A375 (cell line): ENCODE results near the gene HNF4A. TPM values are rescaled to one million over a fixed set of nuclear protein-coding genes. Genes with fewer than 3 reads are reported as not detected.

Experiments
- small RNA-seq: library from RNA; depleted of rRNA; stranded (forward); fragments of <200 nt; gene quantifications from one replicate; pipeline ENCODE3, GENCODE V24; 2014
- total RNA-seq: library from RNA; depleted of rRNA; stranded (reverse); fragments of >200 nt; shearing (Covaris generic); gene quantifications from 2 replicates; pipeline ENCODE4 v1.2.3, GENCODE V29; 2014; rRNA removed

The HNF4A gene
- not detected in 2 replicates for total RNA-seq

GRCh38 chr20:44355498-44356352 lies at the start of gene HNF4A:
Gene HNF4A (plus strand): TSS chr20:44355699. CDS start chr20:44355805, 106 bp downstream.

GRCh38 chr20:44310664-44311639 lies 44.5 kb upstream of the HNF4A start, which contains the start of gene FITM2:
Gene FITM2 (minus strand): TSS chr20:44311202. CDS start chr20:44311148, 54 bp downstream.

GRCh38 chr20:44336725-44337380 lies 18.6 kb upstream of the HNF4A start, which contains the start of gene R3HDML:
Gene R3HDML (plus strand): TSS chr20:44337043. CDS start chr20:44337158, 115 bp downstream.

GRCh38 chr20:44475694-44476560 lies 120.4 kb downstream of the HNF4A start, which contains the start of gene TTPAL:
Gene TTPAL (plus strand): TSS chr20:44475874. CDS start chr20:44480000, 4,126 bp downstream.

Small RNA genes lying within 50 kb of the gene (small RNA-seq; reads per million reads assigned to genes)
- gene MIR3646 (not detected), gene RF00019 (not detected), gene RPL37AP1 (1.1 reads per million, percentile 58 among the genes with 10 or more reads in this experiment)

Other genes with a start within 250 kb of the HNF4A start
- gene JPH2, start 168.5 kb upstream of the HNF4A start, total RNA-seq: 0.08 and 0.60 TPM in 2 replicates
- gene OSER1, start 144.9 kb upstream of the HNF4A start, total RNA-seq: 46.4 and 46.5 TPM in 2 replicates
- gene GDAP1L1, start 108.4 kb upstream of the HNF4A start, total RNA-seq: 0.48 TPM in 1 of 2 replicates, not detected in the other
- 7.8 and 9.3 TPM in 2 replicates for gene FITM2, start 44.5 kb upstream of the HNF4A start, total RNA-seq
- gene R3HDML, start 18.7 kb upstream of the HNF4A start, total RNA-seq: not detected in 2 replicates
- gene TTPAL, start 120.2 kb downstream of the HNF4A start, total RNA-seq: 12.1 and 12.5 TPM in 2 replicates
- gene SERINC3, start 166.4 kb downstream of the HNF4A start, total RNA-seq: 77.9 and 91.0 TPM in 2 replicates
- 43.0 and 44.0 TPM in 2 replicates for gene PKIG, start 226.9 kb downstream of the HNF4A start, total RNA-seq